GM12865 (cell line): ENCODE data around the gene DISP3.

Experiments used
- DNase-seq: peaks from one replicate; pipeline ENCODE4 v3.0.0; 2010; ENCODE audit warnings: low read depth
- H3K4me3 ChIP-seq: 2 replicates; pipeline ENCODE4 v1.5.1; 2011; ENCODE audit warnings: mild to moderate bottlenecking, low read depth, low read length, control low read depth
- CTCF ChIP-seq: IDR thresholded peaks from 2 replicates; pipeline ENCODE4 v1.5.1; 2011; ENCODE audit warnings: low read length, control low read depth, low read depth, inconsistent platforms; ENCODE audit not compliant: insufficient read depth; ENCODE audit errors: missing control alignments

DISP3 gene

GRCh38 chr1:11516961-11517635 lies 38.1 kb downstream of the DISP3 start:
- no peak for TF ChIP-seq CTCF
- DNase-seq = no peak
- no peak overlapping the region for H3K4me3 ChIP-seq

- no peak overlapping the region for H3K4me3 ChIP-seq
- no peak for TF ChIP-seq CTCF
- DNase-seq = no peak
Measured at GRCh38 chr1:11518016-11518701, 39.2 kb downstream of the DISP3 start.

GRCh38 chr1:11518791-11519628 lies 40.1 kb downstream of the DISP3 start:
- H3K4me3 ChIP-seq = no peak overlapping the region
- DNase-seq = no peak
- no peak for TF ChIP-seq CTCF

- no peak for DNase-seq
- no peak overlapping the region for H3K4me3 ChIP-seq
- no peak for TF ChIP-seq CTCF
Measured at GRCh38 chr1:11519629-11520031, 40.7 kb downstream of the DISP3 start.

GRCh38 chr1:11520531-11521233 lies 41.7 kb downstream of the DISP3 start:
- no peak for TF ChIP-seq CTCF
- DNase-seq = no peak
- H3K4me3 ChIP-seq = no peak overlapping the region

GRCh38 chr1:11521582-11522399 lies 42.8 kb downstream of the DISP3 start:
- no peak for TF ChIP-seq CTCF

More at GRCh38 chr1:11521582-11522399, 42.8 kb downstream of the DISP3 start:
- DNase-seq = no peak
- no peak overlapping the region for H3K4me3 ChIP-seq
